DND-41 (cell line): ENCODE measurements around the gene DHX32.

Experiments used
- ATAC-seq: fragments of 200-7000 bp; cut with Tn5 transposase; 3 replicates; pipeline ENCODE4 v1.9.1; 2021; ENCODE audit warnings: low read depth; ENCODE audit not compliant: insufficient read depth
- DNase-seq: peaks from one replicate; pipeline ENCODE4 v3.0.0-alpha.2; 2020
- H2AFZ ChIP-seq: 2 replicates; pipeline ENCODE4 v1.6.0; 2012; ENCODE audit warnings: low read depth, low read length
- H3K27ac ChIP-seq: 2 replicates; pipeline ENCODE4 v1.5.1; 2012; ENCODE audit warnings: low read length, inconsistent platforms
- H3K27me3 ChIP-seq: fragments of 200-600 bp; sonication (generic); 2 replicates; pipeline ENCODE4 v1.6.0; 2012; ENCODE audit warnings: low read length, mild to moderate bottlenecking, inconsistent platforms; ENCODE audit not compliant: insufficient read depth, poor library complexity
- H3K36me3 ChIP-seq: 2 replicates; pipeline ENCODE4 v1.5.1; 2012; ENCODE audit warnings: low read length, inconsistent platforms; ENCODE audit not compliant: insufficient read depth
- H3K4me1 ChIP-seq: 2 replicates; pipeline ENCODE4 v1.5.1; 2012; ENCODE audit warnings: mild to moderate bottlenecking, low read length; ENCODE audit not compliant: insufficient read depth
- H3K4me2 ChIP-seq: 2 replicates; pipeline ENCODE4 v1.6.0; 2012; ENCODE audit warnings: mild to moderate bottlenecking, moderate library complexity, low read length, inconsistent platforms; ENCODE audit not compliant: insufficient read depth
- H3K4me3 ChIP-seq, 2 experiments: fragments of 200-600 bp in 1 of 2; shearing (Covaris generic) in 1 of 2; 2 replicates each; pipeline ENCODE4 v1.5.1; 2012 to 2016; ENCODE audit warnings: inconsistent platforms in 2 of 2, low read length in 2 of 2, mild to moderate bottlenecking in 2 of 2, low read depth in 1 of 2, moderate library complexity in 1 of 2
- H3K79me2 ChIP-seq: 2 replicates; pipeline ENCODE4 v1.6.0; 2012; ENCODE audit warnings: low read length, inconsistent platforms; ENCODE audit not compliant: insufficient read depth
- H3K9ac ChIP-seq: 2 replicates; pipeline ENCODE4 v1.6.0; 2012; ENCODE audit warnings: low read depth, mild to moderate bottlenecking, inconsistent platforms, low read length, moderate library complexity
- H3K9me3 ChIP-seq: 2 replicates; pipeline ENCODE4 v1.5.1; 2012; ENCODE audit warnings: low read length, moderate library complexity, mild to moderate bottlenecking, inconsistent platforms; ENCODE audit not compliant: insufficient read depth, severe bottlenecking
- H4K20me1 ChIP-seq: 2 replicates; pipeline ENCODE4 v1.6.0; 2012; ENCODE audit warnings: low read length; ENCODE audit not compliant: insufficient read depth
- EZH2 ChIP-seq: IDR thresholded peaks from 3 replicates; pipeline ENCODE4 v1.6.1; 2012; ENCODE audit warnings: borderline replicate concordance, low read depth, mild to moderate bottlenecking, moderate library complexity, low read length, inconsistent platforms; ENCODE audit not compliant: severe bottlenecking
- TF ChIP-seq, protein P1 (sequence below): IDR thresholded peaks from 2 replicates; pipeline ENCODE4 v1.5.1; 2012; ENCODE audit warnings: borderline replicate concordance, low read length, moderate library complexity, mild to moderate bottlenecking; ENCODE audit not compliant: poor library complexity, severe bottlenecking; ENCODE audit errors: extremely low read depth

DHX32 gene

DNA sequence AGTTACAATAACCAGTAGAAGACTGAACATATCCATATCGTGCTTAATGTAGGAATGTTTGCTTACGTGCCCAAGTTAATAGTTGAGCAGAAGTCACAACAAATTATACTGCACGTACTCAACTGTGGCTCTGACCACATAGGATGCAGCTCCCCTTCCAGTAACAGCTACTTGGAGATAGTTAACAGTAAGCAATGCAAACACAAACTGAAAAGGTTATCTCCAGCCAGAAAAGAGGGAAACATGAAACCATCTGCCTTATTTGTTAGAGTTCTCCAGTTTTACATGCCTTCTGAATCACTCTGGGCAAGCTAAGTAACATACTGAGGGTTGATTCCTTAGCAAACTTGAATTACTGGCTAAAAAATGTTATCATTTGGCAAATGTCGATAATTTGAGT is 9.8 kb downstream of the DHX32 start:
- Histone ChIP-seq H3K9me3 (peaks cover 7% of the 10 kb centered on the region), H3K9ac (no peak overlapping the region), H2AFZ (no peak overlapping the region), H3K79me2 (no peaks in the 10 kb centered on the region), H3K36me3 (no peaks in the 10 kb centered on the region), H3K27ac (no peak overlapping the region), H3K4me2 (no peak overlapping the region), H3K4me1 (no peaks in the 10 kb centered on the region), H3K27me3 (no peaks in the 10 kb centered on the region), H4K20me1 (no peaks in the 10 kb centered on the region), H3K4me3 (no peak overlapping the region)
- ATAC-seq (no peak), DNase-seq (no peak)
- TF ChIP-seq, protein P1, sequence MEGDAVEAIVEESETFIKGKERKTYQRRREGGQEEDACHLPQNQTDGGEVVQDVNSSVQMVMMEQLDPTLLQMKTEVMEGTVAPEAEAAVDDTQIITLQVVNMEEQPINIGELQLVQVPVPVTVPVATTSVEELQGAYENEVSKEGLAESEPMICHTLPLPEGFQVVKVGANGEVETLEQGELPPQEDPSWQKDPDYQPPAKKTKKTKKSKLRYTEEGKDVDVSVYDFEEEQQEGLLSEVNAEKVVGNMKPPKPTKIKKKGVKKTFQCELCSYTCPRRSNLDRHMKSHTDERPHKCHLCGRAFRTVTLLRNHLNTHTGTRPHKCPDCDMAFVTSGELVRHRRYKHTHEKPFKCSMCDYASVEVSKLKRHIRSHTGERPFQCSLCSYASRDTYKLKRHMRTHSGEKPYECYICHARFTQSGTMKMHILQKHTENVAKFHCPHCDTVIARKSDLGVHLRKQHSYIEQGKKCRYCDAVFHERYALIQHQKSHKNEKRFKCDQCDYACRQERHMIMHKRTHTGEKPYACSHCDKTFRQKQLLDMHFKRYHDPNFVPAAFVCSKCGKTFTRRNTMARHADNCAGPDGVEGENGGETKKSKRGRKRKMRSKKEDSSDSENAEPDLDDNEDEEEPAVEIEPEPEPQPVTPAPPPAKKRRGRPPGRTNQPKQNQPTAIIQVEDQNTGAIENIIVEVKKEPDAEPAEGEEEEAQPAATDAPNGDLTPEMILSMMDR: no peak
- no peak for TF ChIP-seq EZH2

DNA sequence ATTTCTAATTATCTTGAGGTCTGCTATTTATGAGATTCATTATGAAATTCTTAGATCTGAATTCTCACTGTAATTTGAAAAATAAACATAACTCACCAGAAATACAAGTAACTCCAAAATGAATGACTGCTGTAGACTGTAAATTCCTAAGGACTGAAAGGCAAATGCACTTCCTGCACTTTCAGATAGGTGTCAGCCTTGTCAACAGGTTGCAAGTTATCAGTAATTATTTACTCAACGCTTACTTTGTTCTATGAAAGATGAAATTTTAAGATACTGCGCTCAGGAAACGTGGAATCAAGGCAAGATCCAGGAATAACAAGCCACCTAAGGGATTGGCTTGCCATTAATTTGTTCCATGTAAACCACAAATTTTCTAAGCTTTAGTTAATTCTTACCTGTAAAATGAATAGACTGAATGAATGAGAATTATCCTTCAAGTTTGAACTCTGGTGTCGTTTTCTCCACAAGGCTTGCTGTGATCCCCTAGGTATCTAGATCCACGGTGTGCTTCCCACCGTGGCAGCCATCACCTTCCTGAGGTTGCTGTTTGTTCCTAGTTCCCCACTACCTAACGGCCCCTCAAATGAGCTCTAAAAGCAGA is 12.6 kb downstream of the DHX32 start:
- no peaks in the 10 kb centered on the region for H3K27me3 ChIP-seq
- no peaks in the 10 kb centered on the region for H4K20me1 ChIP-seq
- no peak overlapping the region for H2AFZ ChIP-seq
- H3K9ac ChIP-seq: no peak overlapping the region
- H3K9me3 ChIP-seq: no peaks in the 10 kb centered on the region
- no peaks in the 10 kb centered on the region for H3K79me2 ChIP-seq
- ATAC-seq (peak; percentile 45; the same call in 1 of the 3 replicates), DNase-seq (peak; percentile 15)
- no peak overlapping the region for H3K4me2 ChIP-seq
- no peak overlapping the region for H3K27ac ChIP-seq
- no peaks in the 10 kb centered on the region for H3K4me1 ChIP-seq
- no peaks in the 10 kb centered on the region for H3K36me3 ChIP-seq
- no peak overlapping the region for H3K4me3 ChIP-seq
- TF ChIP-seq, protein P1: peak; percentile 83
- no peak for TF ChIP-seq EZH2

DNA sequence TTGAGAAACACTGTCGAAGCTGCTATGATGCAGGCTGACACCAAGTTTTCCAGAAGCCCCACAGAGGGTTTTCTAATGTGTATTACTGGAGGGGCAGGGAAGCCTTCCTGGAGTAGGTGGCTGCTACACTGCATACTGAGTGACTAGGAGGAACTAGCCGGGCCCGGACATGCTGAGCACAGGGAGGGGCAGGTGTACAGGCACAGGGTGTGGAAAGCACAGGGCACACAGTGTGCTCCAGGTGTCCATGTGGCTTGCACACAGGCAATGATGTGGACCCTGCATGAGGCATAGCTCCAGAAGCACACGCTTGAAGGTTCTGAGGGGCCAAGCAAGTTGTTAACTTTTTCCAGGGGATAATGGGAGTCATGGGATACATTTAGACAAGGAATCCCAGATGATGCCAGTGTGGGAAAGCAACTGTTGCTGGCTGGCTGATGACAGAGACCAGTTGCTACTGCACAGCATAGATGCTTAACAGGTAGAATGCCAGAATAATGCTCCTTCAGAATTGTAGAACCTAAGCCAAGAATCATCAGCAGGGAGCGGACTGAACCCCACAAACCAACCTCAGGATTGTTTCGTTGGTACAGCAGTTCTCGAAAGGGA is 14.6 kb downstream of the DHX32 start:
- no peak for ATAC-seq
- no peak overlapping the region for H3K4me2 ChIP-seq
- no peak for DNase-seq
- no peaks in the 10 kb centered on the region for H3K9me3 ChIP-seq
- H3K4me1 ChIP-seq: no peaks in the 10 kb centered on the region
- H4K20me1 ChIP-seq: no peaks in the 10 kb centered on the region
- H3K36me3 ChIP-seq: no peaks in the 10 kb centered on the region
- no peak overlapping the region for H3K27ac ChIP-seq
- H3K9ac ChIP-seq: no peak overlapping the region
- H2AFZ ChIP-seq: no peak overlapping the region
- H3K79me2 ChIP-seq: no peaks in the 10 kb centered on the region
- no peak for TF ChIP-seq EZH2
- TF ChIP-seq, protein P1: no peak
- H3K27me3 ChIP-seq: no peaks in the 10 kb centered on the region
- no peak overlapping the region for H3K4me3 ChIP-seq
